DMS79 treated with DMSO at 0.1 percent for 48 hours (cell line): Measurements from ENCODE around the gene OSGIN1.

Source experiments
- DNase-seq: peaks from one replicate; lab custom pipeline; 2025; lab: John Stamatoyannopoulos, UW

OSGIN1 gene

DNA sequence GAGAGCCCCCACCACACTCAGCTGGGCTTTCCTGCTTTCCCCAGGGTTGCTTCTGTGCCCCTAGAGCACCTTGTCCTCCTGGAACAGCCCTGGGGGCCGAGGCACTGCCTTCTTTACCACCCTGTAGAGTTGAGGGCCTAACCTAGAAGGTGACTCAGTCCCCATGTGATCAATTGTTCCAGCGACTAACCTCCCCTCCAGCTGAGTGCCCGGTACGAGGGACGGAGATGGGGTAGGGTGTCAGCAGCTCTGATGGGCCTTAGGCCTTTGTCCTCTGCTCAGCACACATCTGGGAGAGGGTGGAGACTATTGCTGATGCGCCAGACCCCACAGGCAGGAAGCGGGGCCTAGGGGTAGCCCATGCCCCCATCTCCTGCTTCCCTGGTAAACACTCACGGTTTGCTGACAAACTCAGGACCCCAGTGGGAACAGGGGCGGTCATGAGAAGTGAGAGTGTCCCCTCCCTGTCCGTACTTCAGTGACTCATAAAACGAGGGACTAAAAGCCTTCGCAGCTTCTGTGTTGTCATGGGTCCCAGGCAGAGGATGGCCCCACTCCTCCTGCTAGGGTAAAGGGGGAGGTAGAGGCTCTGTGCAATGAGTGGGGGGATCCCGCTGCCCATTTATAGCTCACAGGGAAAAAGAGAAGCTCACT lies 48.1 kb downstream of the OSGIN1 start:
- DNase-seq, result no peak

DNA sequence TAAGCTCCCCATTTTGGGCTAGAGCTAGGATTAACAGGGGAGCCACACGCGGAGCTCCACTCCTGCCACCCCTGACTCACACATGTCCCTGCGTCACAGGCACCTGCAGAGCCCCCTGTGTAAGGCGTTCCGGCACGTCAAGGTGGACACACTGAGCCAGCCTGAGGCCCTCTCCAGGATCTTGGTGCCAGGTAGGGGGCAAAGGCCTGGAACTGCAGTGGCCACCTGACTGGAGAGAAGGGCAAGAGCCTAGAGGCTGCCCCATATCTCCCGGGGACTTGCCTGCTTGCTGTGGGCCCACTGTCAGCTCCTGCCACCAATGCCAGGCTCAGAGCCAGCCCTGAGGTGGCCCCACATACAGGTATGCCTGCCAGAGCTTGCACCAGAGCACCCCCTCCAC lies 48.7 kb downstream of the OSGIN1 start:
- DNase-seq, result no peak

DNA sequence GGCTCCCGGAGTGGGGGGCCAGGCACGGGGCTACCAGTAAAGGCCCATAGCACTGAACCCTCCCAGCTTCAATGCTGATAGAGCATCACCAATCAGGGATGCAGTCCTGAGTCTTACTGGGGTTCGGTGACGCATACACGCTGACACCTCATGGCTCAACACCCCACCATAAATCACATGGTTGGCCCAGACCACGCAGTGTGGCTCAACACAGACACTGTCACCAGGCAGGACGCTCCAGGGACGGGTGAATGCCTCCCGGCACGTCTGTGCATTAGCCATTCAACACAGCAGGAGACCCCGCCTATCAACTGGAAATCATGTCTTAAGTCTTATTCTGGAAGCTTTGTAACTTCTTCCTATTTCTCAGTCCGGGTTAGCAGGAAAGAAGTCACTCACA lies 50.0 kb downstream of the OSGIN1 start:
- DNase-seq, result no peak

DNA sequence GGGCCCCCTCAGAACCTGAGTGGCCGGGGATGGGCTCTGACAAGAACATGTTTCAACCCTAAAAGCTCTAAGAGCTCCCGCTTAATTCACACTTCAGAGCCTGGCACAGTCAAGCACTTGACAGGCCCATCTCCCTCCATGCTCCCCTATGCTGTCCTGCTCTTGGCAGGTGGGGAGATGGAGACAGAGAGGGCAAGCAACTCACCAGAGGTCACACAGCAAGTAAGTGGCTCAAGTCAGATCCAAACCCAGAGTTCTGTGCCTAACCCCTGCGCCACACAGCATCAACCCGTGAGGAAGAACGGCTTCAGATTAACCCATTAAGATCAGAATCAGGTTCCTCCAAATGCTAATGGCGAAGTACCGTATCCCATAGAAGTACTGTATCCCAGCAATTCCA lies 51.4 kb downstream of the OSGIN1 start:
- DNase-seq, result no peak

DNA sequence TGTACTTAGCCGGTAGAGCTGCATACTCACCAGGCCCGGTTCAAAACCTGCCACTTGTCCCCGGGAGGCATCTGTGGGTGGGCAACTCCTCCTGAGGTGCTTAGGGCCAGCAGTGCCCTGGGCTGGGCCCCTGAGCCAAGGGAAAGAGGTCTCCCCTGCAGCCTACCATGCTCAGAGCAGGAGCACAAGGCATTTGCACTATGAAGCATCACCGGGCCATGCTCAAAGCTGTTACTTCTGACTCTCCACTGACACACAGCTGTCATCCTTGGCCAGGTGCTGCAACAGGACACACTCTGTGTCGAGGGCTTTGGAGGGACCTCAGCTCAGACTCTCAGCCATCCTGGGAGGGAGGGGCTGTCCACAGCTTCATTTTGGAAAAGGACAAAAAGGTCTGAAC lies 52.4 kb downstream of the OSGIN1 start:
- DNase-seq, result no peak

DNA sequence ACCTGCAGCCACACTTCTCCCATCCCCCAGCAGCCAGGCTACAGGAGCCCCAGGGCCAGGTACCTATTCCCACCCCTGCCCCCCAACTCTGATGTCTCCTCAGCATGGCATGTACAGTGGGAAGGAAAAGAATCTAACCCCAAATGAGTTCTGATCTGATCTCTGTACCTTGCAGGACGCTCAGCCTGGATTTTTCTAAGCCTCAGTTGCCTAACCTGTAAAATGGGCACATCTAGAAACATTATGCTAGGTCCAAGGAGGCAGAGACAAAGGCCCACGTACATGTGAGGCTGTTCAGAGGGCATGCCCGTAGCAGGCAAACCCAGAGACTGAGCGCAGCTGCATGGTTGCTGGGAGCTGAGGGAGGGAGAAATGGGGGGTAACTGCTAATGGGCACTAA lies 54.5 kb downstream of the OSGIN1 start:
- DNase-seq, result no peak

DNA sequence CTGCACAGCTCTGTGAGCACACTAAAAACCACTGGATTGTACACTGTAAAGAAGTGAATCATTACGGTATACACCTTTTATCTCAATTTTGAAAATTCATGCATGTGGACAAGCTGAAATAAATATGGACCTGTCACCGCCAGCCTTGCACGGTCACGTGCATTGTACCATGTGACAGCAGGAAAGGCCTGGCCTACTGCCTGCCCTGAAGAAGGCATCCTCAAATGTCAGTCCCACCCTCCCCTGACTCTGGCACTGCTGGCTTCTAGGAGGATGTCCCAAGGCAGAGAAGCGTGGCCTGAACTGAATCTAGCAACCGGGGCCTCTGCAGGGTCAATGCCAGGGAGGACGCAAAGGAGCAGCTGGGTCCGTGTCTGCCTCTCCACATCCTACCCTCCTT lies 54.9 kb downstream of the OSGIN1 start:
- DNase-seq, result no peak

DNA sequence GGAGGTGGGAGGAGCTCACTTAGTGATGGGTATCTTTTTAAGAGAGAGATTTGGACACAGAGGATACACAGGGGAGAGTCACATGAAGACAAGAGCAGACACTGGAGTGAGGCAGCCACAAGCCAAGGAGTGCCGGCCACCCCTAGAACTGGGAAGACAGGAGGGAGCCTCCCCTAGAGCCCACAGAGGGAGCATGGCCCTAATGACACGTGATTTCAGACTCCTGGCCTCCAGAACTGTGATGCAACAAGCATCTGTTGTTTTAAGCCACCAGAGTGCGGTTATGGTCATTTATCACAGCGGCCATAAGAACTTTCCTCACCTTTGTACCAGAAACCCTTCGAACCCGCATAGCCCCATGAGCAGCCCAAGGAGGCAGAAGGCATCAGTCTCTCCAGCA lies 56.2 kb downstream of the OSGIN1 start:
- DNase-seq, result no peak

DNA sequence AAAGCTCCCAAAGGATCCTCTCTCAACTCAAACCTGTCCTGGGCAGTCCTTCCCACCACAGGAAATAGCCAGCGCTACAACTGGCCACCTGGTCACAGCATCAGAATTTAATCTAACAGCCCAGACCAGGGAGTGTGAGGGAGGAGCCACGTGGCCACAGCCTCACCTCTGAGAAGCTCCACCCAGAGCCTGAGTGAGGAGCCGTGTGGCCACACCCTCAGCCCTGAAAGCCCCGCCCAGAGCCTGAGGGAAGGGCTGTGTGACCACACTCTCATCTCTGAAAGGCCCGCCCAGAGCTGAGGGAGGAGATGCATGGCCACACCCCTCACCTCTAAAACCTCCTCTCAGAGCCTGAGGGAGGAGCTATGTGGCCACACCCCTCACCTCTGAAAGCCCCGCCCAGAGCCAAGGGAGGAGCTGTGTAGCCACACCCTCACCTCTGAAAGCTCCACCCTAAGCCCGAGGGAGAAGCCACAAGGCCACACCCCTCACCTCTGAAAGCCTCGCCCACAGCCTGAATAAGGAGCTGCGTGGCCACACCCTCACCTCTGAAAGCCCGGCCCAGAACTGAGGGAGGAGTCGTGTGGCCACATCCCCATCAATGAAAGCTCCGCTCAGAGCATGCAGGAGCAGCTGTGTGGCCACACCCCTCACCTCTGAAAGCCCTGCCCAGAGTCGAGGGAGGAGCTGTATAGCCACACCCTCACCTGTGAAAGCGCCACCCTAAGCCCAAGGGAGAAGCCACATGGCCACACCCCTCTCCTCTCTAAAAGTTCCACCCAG lies 60.9 kb downstream of the OSGIN1 start:
- no peak for DNase-seq

DNA sequence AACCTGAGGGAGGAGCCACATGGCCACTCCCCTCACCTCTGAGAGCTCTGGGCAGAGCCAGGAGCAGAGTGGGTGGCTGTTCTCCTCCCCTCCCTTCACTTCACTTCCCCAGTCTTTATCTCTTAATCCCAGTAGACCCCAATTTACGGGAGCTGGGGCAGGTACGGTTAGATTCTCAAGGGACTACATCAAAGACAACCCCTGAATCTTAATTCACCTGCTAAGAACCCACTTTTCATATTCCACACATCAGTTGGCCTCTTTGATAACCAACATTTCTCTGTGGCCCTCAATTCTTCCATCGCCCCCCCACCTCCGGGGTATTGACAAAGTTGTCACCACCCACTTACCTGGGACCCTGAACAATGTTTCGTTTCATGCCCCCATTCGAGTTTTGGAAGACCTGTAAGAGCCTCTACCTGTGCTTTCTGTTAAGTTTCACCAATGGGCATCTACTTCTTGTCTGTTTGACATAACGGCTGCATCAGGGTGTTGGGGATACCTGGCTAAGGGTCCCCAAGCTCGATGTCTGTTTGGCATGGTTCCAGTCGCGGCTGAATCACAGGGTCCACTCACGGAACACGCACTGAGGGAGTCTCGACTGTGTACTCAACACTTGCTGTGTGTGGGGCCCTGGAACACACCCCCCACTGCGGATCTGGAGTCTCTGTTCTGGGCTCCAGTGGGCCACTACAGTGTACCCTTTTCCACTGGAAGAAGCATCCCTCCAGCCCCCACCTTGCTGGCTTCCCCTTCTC lies 61.7 kb downstream of the OSGIN1 start:
- no peak for DNase-seq

DNA sequence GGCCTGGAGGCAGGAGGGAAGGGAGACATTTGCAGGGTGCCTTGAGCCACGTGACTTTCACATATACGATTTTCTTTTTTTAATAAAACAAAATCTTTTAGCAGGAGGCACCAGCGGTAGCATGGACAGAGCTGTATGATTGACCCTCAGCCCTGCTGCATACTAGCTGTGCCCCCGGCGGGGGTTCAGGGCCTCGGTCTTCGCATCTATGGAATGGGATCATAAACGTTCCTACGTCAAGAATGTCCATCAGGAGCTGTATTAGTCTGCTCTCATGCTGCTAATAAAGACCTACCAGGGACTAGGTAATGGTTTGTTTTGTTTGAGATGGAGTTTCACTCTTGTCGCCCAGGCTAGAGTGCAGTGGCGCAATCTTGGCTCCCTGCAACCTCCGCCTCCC lies 62.4 kb downstream of the OSGIN1 start:
- no peak for DNase-seq
